Body of pancreas (tissue), 4 donors: ENCODE measurements around the gene DNAH10.

ENCODE experiments used
- POLR2A ChIP-seq, 3 donors: fragments of 450-650 bp; IDR thresholded peaks; one replicate each; pipeline ENCODE4 v1.6.1; 2016; ENCODE audit warnings: antibody characterized with exemption in 3 of 3, mild to moderate bottlenecking in 2 of 3
- TF ChIP-seq, protein P1 (sequence below), 7 experiments: fragments of 450-650 bp in 4 of 7; fragments of 200-600 bp in 3 of 7; sonication (generic) in 3 of 7; IDR thresholded peaks; one replicate each; pipeline ENCODE4 v1.5.1; 2016 to 2019; ENCODE audit warnings: antibody characterized with exemption in 7 of 7

GRCh38 chr12:123854918-123855317 lies 92.8 kb downstream of the DNAH10 start:
- TF ChIP-seq, protein P1, sequence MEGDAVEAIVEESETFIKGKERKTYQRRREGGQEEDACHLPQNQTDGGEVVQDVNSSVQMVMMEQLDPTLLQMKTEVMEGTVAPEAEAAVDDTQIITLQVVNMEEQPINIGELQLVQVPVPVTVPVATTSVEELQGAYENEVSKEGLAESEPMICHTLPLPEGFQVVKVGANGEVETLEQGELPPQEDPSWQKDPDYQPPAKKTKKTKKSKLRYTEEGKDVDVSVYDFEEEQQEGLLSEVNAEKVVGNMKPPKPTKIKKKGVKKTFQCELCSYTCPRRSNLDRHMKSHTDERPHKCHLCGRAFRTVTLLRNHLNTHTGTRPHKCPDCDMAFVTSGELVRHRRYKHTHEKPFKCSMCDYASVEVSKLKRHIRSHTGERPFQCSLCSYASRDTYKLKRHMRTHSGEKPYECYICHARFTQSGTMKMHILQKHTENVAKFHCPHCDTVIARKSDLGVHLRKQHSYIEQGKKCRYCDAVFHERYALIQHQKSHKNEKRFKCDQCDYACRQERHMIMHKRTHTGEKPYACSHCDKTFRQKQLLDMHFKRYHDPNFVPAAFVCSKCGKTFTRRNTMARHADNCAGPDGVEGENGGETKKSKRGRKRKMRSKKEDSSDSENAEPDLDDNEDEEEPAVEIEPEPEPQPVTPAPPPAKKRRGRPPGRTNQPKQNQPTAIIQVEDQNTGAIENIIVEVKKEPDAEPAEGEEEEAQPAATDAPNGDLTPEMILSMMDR (IDR thresholded peaks at IDR 0.05) = no peak
- no peak for TF ChIP-seq POLR2A (IDR thresholded peaks at IDR 0.05)
